ENCODE measurements around the gene ACTN1.
"Not testable (repeated sequence)": the region's sequence is repeated elsewhere in the genome, so short reads cannot be mapped to it uniquely, and the experiment has no call there.

The ACTN1 gene

GRCh38 chr14:68882235-68882634 is 96.9 kb downstream of the ACTN1 start:
- DNase-seq, result no peak

GRCh38 chr14:68881396-68881795 is 97.7 kb downstream of the ACTN1 start:
- no peak for DNase-seq

- no peak for DNase-seq
Observed at GRCh38 chr14:68880581-68881105, 98.5 kb downstream of the ACTN1 start.

GRCh38 chr14:68879841-68880575 is 99.1 kb downstream of the ACTN1 start:
- DNase-seq, result no peak

- no peak for DNase-seq
Observed at GRCh38 chr14:68879321-68879781, 99.8 kb downstream of the ACTN1 start.

- DNase-seq, result no peak
Observed at GRCh38 chr14:68878908-68879307, 100.2 kb downstream of the ACTN1 start.

- no peak for DNase-seq
Observed at GRCh38 chr14:68877993-68878575, 101.0 kb downstream of the ACTN1 start.

GRCh38 chr14:68876976-68877375 is 102.1 kb downstream of the ACTN1 start:
- no peak for DNase-seq

GRCh38 chr14:68874746-68875155 is 104.4 kb downstream of the ACTN1 start:
- no peak for DNase-seq

- DNase-seq, result no peak
Observed at GRCh38 chr14:68873376-68873775, 105.7 kb downstream of the ACTN1 start.

GRCh38 chr14:68871392-68871791 is 107.7 kb downstream of the ACTN1 start:
- no peak for DNase-seq

GRCh38 chr14:68866991-68867533 is 112.0 kb downstream of the ACTN1 start:
- DNase-seq, result no peak

GRCh38 chr14:68865542-68865941 is 113.6 kb downstream of the ACTN1 start:
- no peak for DNase-seq

- DNase-seq, result no peak
Observed at GRCh38 chr14:68864361-68864750, 114.7 kb downstream of the ACTN1 start.

- no peak for DNase-seq
Observed at GRCh38 chr14:68863610-68864360, 115.3 kb downstream of the ACTN1 start.

GRCh38 chr14:68862954-68863594 is 116.0 kb downstream of the ACTN1 start:
- DNase-seq, result peak; percentile 83

GRCh38 chr14:68860771-68861170 is 118.3 kb downstream of the ACTN1 start:
- peak; percentile 34 for DNase-seq

GRCh38 chr14:68857516-68858070 is 121.5 kb downstream of the ACTN1 start:
- no peak for DNase-seq

- DNase-seq, result no peak
Observed at GRCh38 chr14:68856572-68856971, 122.5 kb downstream of the ACTN1 start.

GRCh38 chr14:68854421-68854820 is 124.7 kb downstream of the ACTN1 start:
- DNase-seq, result no peak

GRCh38 chr14:68853749-68854148 is 125.4 kb downstream of the ACTN1 start:
- no peak for DNase-seq

GRCh38 chr14:68852493-68852892 is 126.6 kb downstream of the ACTN1 start:
- DNase-seq, result not testable (repeated sequence)

All from NCI-H82 (cell line).